ENCODE data around the gene PRDX6. TPM values are rescaled to one million over a fixed set of nuclear protein-coding genes. Genes with fewer than 3 reads are reported as not detected.
"Not testable (repeated sequence)": the region's sequence is repeated elsewhere in the genome, so short reads cannot be mapped to it uniquely, and the experiment has no call there.

The PRDX6 gene
- total RNA-seq, 1 experiment from 2014 or later, result 376 TPM

DNA sequence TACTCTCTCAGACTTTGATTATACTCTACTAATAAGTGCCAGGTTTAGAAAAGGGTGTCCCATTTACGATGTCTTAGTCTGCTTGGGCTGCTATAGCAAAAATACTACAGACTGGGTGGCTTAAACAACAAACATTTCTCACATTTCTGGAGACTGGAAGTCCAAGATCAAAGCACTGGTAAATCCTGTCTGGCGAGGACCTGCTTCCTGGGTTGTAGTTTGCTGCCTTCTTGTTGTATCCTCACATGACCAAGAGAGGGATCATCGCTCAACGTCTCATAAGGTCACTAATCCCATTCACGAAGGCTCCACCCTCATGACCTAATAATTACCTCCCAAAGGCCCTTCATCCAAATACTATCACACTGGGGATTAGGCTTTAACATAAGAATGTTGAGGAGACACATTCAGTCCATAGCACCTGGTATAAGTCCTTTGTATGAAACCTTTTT, 12.0 kb downstream of the PRDX6 start:
- Histone ChIP-seq H3K4me3 (no peak overlapping the region), H3K36me3 (ENCODE audit: low read depth) (peaks cover 48% of the 10 kb centered on the region), H3K4me1 (replicated peaks; ENCODE audit: insufficient read depth) (peaks cover 12% of the 10 kb centered on the region), H3K27ac (peak overlapping the region; percentile 33; the same call in 1 of the 2 replicates), H3K27me3 (ENCODE audit: insufficient read depth, low read depth) (no peaks in the 10 kb centered on the region), H3K79me2 (ENCODE audit: low read depth) (no peaks in the 10 kb centered on the region), H2AFZ (no peak overlapping the region), H4K20me1 (ENCODE audit: insufficient read depth) (peaks cover 3% of the 10 kb centered on the region), H3K9me2 (ENCODE audit: insufficient read depth) (no peaks in the 10 kb centered on the region), H3K4me2 (0 out of 2 replicates have a peak overlapping the region, but pooled peaks have one; percentile 17), H3F3A (ENCODE audit: insufficient read depth, low read depth) (peaks cover 51% of the 10 kb centered on the region), H3K9me3 (ENCODE audit: insufficient read depth, low read depth) (0 out of 2 replicates have a peak, but pooled peaks cover 3% of the 10 kb centered on the region)
- POLR2A ChIA-PET (ENCODE audit: unreplicated experiment), result interaction anchor here (0.6 kb wide), 2 partner anchors 18 to 255 kb away, joined by 3 to 18 read pairs; no protein-coding TSS in a partner anchor
- DNase-seq, result peak; percentile 30 to 73
- intact Hi-C loops (cut with micrococcal nuclease; ENCODE audit: unreplicated experiment), result no loop called here
- no TSS peak for BruUV-seq (replicated peaks)
- CTCF ChIA-PET, result no interaction called here
- no peak for TF ChIP-seq EZH2 (IDR thresholded peaks at IDR 0.05; ENCODE audit: low read depth)
- TF ChIP-seq, protein P1, sequence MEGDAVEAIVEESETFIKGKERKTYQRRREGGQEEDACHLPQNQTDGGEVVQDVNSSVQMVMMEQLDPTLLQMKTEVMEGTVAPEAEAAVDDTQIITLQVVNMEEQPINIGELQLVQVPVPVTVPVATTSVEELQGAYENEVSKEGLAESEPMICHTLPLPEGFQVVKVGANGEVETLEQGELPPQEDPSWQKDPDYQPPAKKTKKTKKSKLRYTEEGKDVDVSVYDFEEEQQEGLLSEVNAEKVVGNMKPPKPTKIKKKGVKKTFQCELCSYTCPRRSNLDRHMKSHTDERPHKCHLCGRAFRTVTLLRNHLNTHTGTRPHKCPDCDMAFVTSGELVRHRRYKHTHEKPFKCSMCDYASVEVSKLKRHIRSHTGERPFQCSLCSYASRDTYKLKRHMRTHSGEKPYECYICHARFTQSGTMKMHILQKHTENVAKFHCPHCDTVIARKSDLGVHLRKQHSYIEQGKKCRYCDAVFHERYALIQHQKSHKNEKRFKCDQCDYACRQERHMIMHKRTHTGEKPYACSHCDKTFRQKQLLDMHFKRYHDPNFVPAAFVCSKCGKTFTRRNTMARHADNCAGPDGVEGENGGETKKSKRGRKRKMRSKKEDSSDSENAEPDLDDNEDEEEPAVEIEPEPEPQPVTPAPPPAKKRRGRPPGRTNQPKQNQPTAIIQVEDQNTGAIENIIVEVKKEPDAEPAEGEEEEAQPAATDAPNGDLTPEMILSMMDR (conservative IDR thresholded peaks at IDR 0.05), result no peak

GRCh38 chr1:173489929-173490328, 12.8 kb downstream of the PRDX6 start:
- H3K9me2 ChIP-seq (ENCODE audit: insufficient read depth), result no peaks in the 10 kb centered on the region
- no peaks in the 10 kb centered on the region for H3K79me2 ChIP-seq (ENCODE audit: low read depth)
- H3K36me3 ChIP-seq (ENCODE audit: low read depth), result peaks cover 41% of the 10 kb centered on the region
- no TSS peak for BruUV-seq (replicated peaks)
- TF ChIP-seq, protein P1 (conservative IDR thresholded peaks at IDR 0.05), result no peak
- TF ChIP-seq EZH2 (IDR thresholded peaks at IDR 0.05; ENCODE audit: low read depth), result no peak
- peaks cover 3% of the 10 kb centered on the region; the same call in 1 of the 2 replicates for H4K20me1 ChIP-seq (ENCODE audit: insufficient read depth)
- H3K27me3 ChIP-seq (ENCODE audit: insufficient read depth, low read depth), result no peaks in the 10 kb centered on the region
- no peak overlapping the region for H3K27ac ChIP-seq
- ChIA-PET CTCF (no interaction called here), POLR2A (ENCODE audit: unreplicated experiment) (interaction anchor here (0.6 kb wide), 1 partner anchor 254 kb away, joined by 18 read pairs; no protein-coding TSS in a partner anchor)
- H3K4me3 ChIP-seq, result no peak overlapping the region
- H2AFZ ChIP-seq, result no peak overlapping the region
- 0 out of 2 replicates have a peak, but pooled peaks cover 3% of the 10 kb centered on the region for H3K9me3 ChIP-seq (ENCODE audit: insufficient read depth, low read depth)
- H3K4me2 ChIP-seq, result no peak overlapping the region
- peaks cover 12% of the 10 kb centered on the region for H3K4me1 ChIP-seq (replicated peaks; ENCODE audit: insufficient read depth)
- no peak for DNase-seq
- intact Hi-C loops (cut with micrococcal nuclease; ENCODE audit: unreplicated experiment), result no loop called here
- H3F3A ChIP-seq (ENCODE audit: insufficient read depth, low read depth), result peaks cover 47% of the 10 kb centered on the region

GRCh38 chr1:173491508-173491907, 14.4 kb downstream of the PRDX6 start:
- DNase-seq, result no peak
- Histone ChIP-seq H3K9me3 (ENCODE audit: insufficient read depth, low read depth) (0 out of 2 replicates have a peak, but pooled peaks cover 3% of the 10 kb centered on the region), H2AFZ (no peak overlapping the region), H3K36me3 (ENCODE audit: low read depth) (peaks cover 26% of the 10 kb centered on the region), H3K79me2 (ENCODE audit: low read depth) (no peaks in the 10 kb centered on the region), H3K4me1 (replicated peaks; ENCODE audit: insufficient read depth) (peaks cover 12% of the 10 kb centered on the region), H3K4me2 (no peak overlapping the region), H3K9me2 (ENCODE audit: insufficient read depth) (no peaks in the 10 kb centered on the region), H3K4me3 (no peak overlapping the region), H4K20me1 (ENCODE audit: insufficient read depth) (peaks cover 3% of the 10 kb centered on the region; the same call in 1 of the 2 replicates), H3K27me3 (ENCODE audit: insufficient read depth, low read depth) (no peaks in the 10 kb centered on the region), H3F3A (ENCODE audit: insufficient read depth, low read depth) (peaks cover 39% of the 10 kb centered on the region), H3K27ac (no peak overlapping the region)
- BruUV-seq (replicated peaks), result no TSS peak
- intact Hi-C loops (cut with micrococcal nuclease; ENCODE audit: unreplicated experiment), result no loop called here
- TF ChIP-seq, protein P1 (conservative IDR thresholded peaks at IDR 0.05), result no peak
- TF ChIP-seq EZH2 (IDR thresholded peaks at IDR 0.05; ENCODE audit: low read depth), result no peak
- ChIA-PET CTCF (no interaction called here), POLR2A (ENCODE audit: unreplicated experiment) (no interaction called here)

- DNase-seq; H3K9me3 ChIP-seq (ENCODE audit: insufficient read depth, low read depth); intact Hi-C loops (cut with micrococcal nuclease; ENCODE audit: unreplicated experiment); H3K27ac ChIP-seq; H4K20me1 ChIP-seq (ENCODE audit: insufficient read depth); H3K4me3 ChIP-seq; H3K79me2 ChIP-seq (ENCODE audit: low read depth); H3K4me2 ChIP-seq; H3K36me3 ChIP-seq (ENCODE audit: low read depth); BruUV-seq (replicated peaks); H2AFZ ChIP-seq; H3K9me2 ChIP-seq (ENCODE audit: insufficient read depth); H3K27me3 ChIP-seq (ENCODE audit: insufficient read depth, low read depth): not testable (repeated sequence)
- POLR2A ChIA-PET (ENCODE audit: unreplicated experiment), result interaction anchor here (0.7 kb wide), 1 partner anchor 14 kb away, joined by 5 read pairs; no protein-coding TSS in a partner anchor
- CTCF ChIA-PET, result interaction anchor here (0.5 kb wide), 1 partner anchor 17 kb away, joined by 11 read pairs; no protein-coding TSS in a partner anchor
- Histone ChIP-seq H3F3A (ENCODE audit: insufficient read depth, low read depth) (peaks cover 26% of the 10 kb centered on the region), H3K4me1 (replicated peaks; ENCODE audit: insufficient read depth) (peaks cover 12% of the 10 kb centered on the region)
Observed at GRCh38 chr1:173493125-173493524, 16.0 kb downstream of the PRDX6 start.

Data from PC-9 (cell line).